Neural progenitor cell (in vitro differentiated cells): Measurements from ENCODE around the gene C20orf141. TPM values are rescaled to one million over a fixed set of nuclear protein-coding genes. Genes with fewer than 3 reads are reported as not detected.
"Not testable (repeated sequence)": the region's sequence is repeated elsewhere in the genome, so short reads cannot be mapped to it uniquely, and the experiment has no call there.

Experiments
- DNase-seq: peaks from one replicate; pipeline ENCODE4 v3.0.0-alpha.2; 2016; ENCODE audit warnings: low spot score
- H2AFZ ChIP-seq: fragments of 200-600 bp; sonication (generic); replicated peaks from 2 replicates; pipeline ENCODE4 v1.6.1; 2016; ENCODE audit warnings: antibody characterized with exemption
- H3F3A ChIP-seq: fragments of 200-600 bp; sonication (generic); 2 replicates; pipeline ENCODE4 v1.6.1; 2016; ENCODE audit warnings: antibody characterized with exemption, low read depth
- H3K27ac ChIP-seq: fragments of 200-600 bp; sonication (generic); 2 replicates; pipeline ENCODE4 v1.5.1; 2016; ENCODE audit warnings: mild to moderate bottlenecking
- H3K27me3 ChIP-seq: fragments of 200-600 bp; sonication (generic); 2 replicates; pipeline ENCODE4 v1.6.1; 2016; ENCODE audit warnings: mild to moderate bottlenecking, moderate library complexity
- H3K36me3 ChIP-seq: fragments of 200-600 bp; sonication (generic); 2 replicates; pipeline ENCODE4 v1.5.1; 2016
- H3K4me1 ChIP-seq: fragments of 200-600 bp; sonication (generic); 2 replicates; pipeline ENCODE4 v1.6.1; 2016; ENCODE audit warnings: mixed run types
- H3K4me2 ChIP-seq: fragments of 200-600 bp; sonication (generic); 2 replicates; pipeline ENCODE4 v1.6.1; 2016
- H3K4me3 ChIP-seq: fragments of 200-600 bp; sonication (generic); 2 replicates; pipeline ENCODE4 v1.5.1; 2016
- H3K79me2 ChIP-seq: fragments of 200-600 bp; sonication (generic); 2 replicates; pipeline ENCODE4 v1.6.1; 2016; ENCODE audit warnings: low read depth
- H3K9ac ChIP-seq: fragments of 200-600 bp; sonication (generic); 2 replicates; pipeline ENCODE4 v1.6.1; 2016
- H3K9me3 ChIP-seq: fragments of 200-600 bp; sonication (generic); 2 replicates; pipeline ENCODE4 v1.5.1; 2016; ENCODE audit warnings: low read depth
- H4K20me1 ChIP-seq: fragments of 200-600 bp; sonication (generic); 2 replicates; pipeline ENCODE4 v1.6.1; 2016; ENCODE audit warnings: low read depth
- H3K27ac Mint-ChIP-seq: 3 replicates; pipeline ENCODE4 v1.8.0; 2021; ENCODE audit warnings: mixed read lengths
- H3K27me3 Mint-ChIP-seq: 2 replicates; pipeline ENCODE4 v1.8.0; 2022; ENCODE audit warnings: low read depth, mild to moderate bottlenecking, inconsistent platforms, moderate library complexity, mixed read lengths; ENCODE audit not compliant: insufficient read depth
- H3K36me3 Mint-ChIP-seq: 3 replicates; pipeline ENCODE4 v1.8.0; 2021; ENCODE audit warnings: mixed read lengths
- H3K4me1 Mint-ChIP-seq: 3 replicates; pipeline ENCODE4 v1.8.0; 2021; ENCODE audit warnings: mixed read lengths
- H3K4me3 Mint-ChIP-seq: 3 replicates; pipeline ENCODE4 v1.8.0; 2021; ENCODE audit warnings: mild to moderate bottlenecking, moderate library complexity, mixed read lengths
- H3K9me3 Mint-ChIP-seq: 3 replicates; pipeline ENCODE4 v1.8.0; 2020; ENCODE audit warnings: mixed read lengths
- CTCF ChIP-seq: fragments of 200-600 bp; sonication (generic); IDR thresholded peaks from 2 replicates; pipeline ENCODE4 v1.5.1; 2017; ENCODE audit warnings: antibody characterized with exemption, mild to moderate bottlenecking
- EZH2 ChIP-seq: fragments of 200-600 bp; sonication (generic); IDR thresholded peaks from 2 replicates; pipeline ENCODE4 v1.6.1; 2017; ENCODE audit warnings: antibody characterized with exemption, mild to moderate bottlenecking, moderate library complexity
- EZH2phosphoT487 ChIP-seq: fragments of 200-600 bp; sonication (generic); IDR thresholded peaks from 2 replicates; pipeline ENCODE4 v1.6.1; 2017; ENCODE audit warnings: antibody characterized with exemption
- total RNA-seq: library from RNA; depleted of rRNA; stranded (reverse); fragments of >200 nt; gene quantifications from 2 replicates; pipeline ENCODE4 v1.2.3, GENCODE V29; 2015; ENCODE audit warnings: low replicate concordance

Gene C20orf141, protein sequence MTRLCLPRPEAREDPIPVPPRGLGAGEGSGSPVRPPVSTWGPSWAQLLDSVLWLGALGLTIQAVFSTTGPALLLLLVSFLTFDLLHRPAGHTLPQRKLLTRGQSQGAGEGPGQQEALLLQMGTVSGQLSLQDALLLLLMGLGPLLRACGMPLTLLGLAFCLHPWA
- not detected in 2 replicates for total RNA-seq

DNA sequence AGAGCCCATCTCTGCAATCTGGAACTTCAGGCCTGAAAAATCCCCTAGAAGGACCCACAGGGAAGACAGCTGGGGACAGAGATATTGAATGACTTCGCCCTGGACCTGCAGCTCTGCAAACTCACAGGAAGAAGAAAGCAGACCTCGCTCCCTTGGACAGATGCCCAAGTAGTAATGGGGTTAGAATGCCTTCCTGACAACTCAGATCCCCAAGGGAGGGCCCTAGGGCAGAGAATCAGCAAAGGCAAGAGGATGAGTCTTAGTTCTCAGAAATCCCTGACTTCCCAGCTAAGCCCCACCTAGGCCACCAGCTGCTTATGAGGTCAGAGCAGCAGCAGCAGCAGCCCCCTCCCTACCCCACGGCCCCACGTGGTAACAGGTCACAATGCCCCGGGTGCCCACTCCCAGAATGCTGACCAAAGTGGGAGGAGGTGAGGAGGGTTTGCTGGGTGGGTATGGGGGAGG is at the start of gene C20orf141:
Gene C20orf141 (plus strand): TSS at position 401 of the 465 bp plus-strand sequence. CDS start 198 bp downstream, outside the sequence.
- H3K9me3 Mint-ChIP-seq, result peaks cover 25% of the 10 kb centered on the region
- no peak within 1 kb of the TSS for H3K9ac ChIP-seq
- H4K20me1 ChIP-seq, result no peaks in the 10 kb centered on the region
- H2AFZ ChIP-seq, result no peak within 1 kb of the TSS
- peaks cover 4% of the 10 kb centered on the region for H3K4me1 Mint-ChIP-seq
- TF ChIP-seq CTCF (no peak), EZH2phosphoT487 (no peak), EZH2 (no peak)
- H3K4me3 ChIP-seq, result no peak within 1 kb of the TSS
- no peak within 1 kb of the TSS for H3K4me3 Mint-ChIP-seq
- no peak within 1 kb of the TSS for H3K4me2 ChIP-seq
- H3K36me3 Mint-ChIP-seq, result no peaks in the 10 kb centered on the region
- H3K36me3 ChIP-seq, result no peaks in the 10 kb centered on the region
- H3K27ac Mint-ChIP-seq, result no peak within 1 kb of the TSS
- no peak for DNase-seq
- peaks cover under 1% of the 10 kb centered on the region for H3F3A ChIP-seq
- H3K27ac ChIP-seq, result no peak within 1 kb of the TSS
- H3K27me3 ChIP-seq, result peaks cover 30% of the 10 kb centered on the region
- H3K9me3 ChIP-seq, result no peaks in the 10 kb centered on the region
- H3K4me1 ChIP-seq, result peaks cover 3% of the 10 kb centered on the region
- peaks cover 21% of the 10 kb centered on the region for H3K27me3 Mint-ChIP-seq
- H3K79me2 ChIP-seq, result no peaks in the 10 kb centered on the region

DNA sequence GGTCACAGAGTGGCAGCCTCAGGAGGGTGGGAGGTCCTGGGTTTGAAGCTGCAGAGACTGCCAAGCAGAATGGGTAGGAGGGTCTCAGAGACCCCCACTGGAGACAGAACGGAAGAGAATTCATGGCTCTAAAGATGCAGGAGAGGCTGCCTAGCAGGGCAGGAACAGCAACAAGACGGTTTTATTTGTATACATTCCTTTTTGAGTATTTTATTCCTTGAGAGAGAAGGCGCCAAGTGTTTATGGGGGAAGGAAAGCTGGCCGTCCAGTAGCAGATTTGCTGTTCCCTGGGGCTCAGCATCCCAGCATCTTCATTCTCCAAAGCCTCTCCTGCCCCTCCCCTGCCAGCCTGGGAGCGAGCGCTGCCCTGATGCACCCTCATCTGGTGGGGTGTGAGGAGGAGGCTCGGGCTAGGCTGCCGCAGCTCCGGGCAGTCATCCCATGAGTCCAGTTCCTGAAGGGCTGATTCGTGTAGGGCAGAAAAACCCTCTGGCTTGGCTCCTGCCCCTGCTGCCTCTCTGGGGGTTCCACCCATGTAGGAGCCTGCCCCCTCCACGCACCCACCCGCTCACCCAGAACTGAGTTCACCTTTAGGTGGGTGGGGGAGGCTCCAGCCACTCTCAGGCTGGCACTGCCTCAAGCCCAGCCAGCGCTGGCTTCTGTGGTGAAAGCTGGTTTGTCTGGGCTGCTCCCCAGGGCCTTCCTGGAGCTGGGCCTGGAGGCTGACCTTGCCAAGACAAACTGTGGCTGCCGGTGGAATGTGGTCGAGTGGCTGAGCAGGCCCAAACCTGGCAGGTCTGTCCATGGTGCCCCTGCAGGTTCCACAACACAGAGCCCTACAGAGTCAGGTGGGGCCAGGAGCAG is 46.8 kb upstream of the C20orf141 start:
- Mint-ChIP-seq H3K4me1 (no peaks in the 10 kb centered on the region), H3K36me3 (no peaks in the 10 kb centered on the region), H3K9me3 (no peaks in the 10 kb centered on the region), H3K27me3 (peaks cover 2% of the 10 kb centered on the region), H3K4me3 (no peak overlapping the region), H3K27ac (no peak overlapping the region)
- H3K27me3 ChIP-seq, result no peaks in the 10 kb centered on the region
- H3K4me2 ChIP-seq, result no peak overlapping the region
- DNase-seq, result no peak
- no peak overlapping the region for H2AFZ ChIP-seq
- no peaks in the 10 kb centered on the region for H3K36me3 ChIP-seq
- H3K9ac ChIP-seq, result no peak overlapping the region
- no peak for TF ChIP-seq CTCF
- TF ChIP-seq EZH2, result no peak
- no peak for TF ChIP-seq EZH2phosphoT487
- no peaks in the 10 kb centered on the region for H3K9me3 ChIP-seq
- no peak overlapping the region for H3K27ac ChIP-seq
- no peaks in the 10 kb centered on the region for H3F3A ChIP-seq
- H3K79me2 ChIP-seq, result no peaks in the 10 kb centered on the region
- no peak overlapping the region for H3K4me3 ChIP-seq
- H4K20me1 ChIP-seq, result no peaks in the 10 kb centered on the region
- peaks cover under 1% of the 10 kb centered on the region for H3K4me1 ChIP-seq

DNA sequence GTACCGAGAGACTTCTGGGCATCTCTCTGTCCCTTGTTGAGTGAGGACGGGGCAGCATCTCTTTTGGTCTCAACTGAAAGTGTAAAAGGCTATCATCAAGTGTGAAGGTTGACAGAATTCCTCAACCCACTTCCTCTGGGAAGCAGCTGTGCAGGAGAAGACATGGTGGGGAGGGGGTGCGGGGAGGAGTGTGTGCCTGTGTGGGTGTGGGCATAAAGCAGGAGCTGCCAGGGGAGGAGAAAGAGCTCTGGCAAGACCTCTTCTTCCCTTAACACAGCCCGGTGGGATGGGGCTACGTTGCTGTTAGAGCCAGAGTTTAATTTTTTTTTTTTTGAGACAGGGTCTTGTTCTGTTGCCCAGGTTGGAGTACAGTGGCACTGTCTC is 46.2 kb upstream of the C20orf141 start:
- no peak for TF ChIP-seq CTCF
- TF ChIP-seq EZH2, result no peak
- no peak for TF ChIP-seq EZH2phosphoT487
- Histone ChIP-seq H3K79me2 (no peaks in the 10 kb centered on the region), H3K4me3 (no peak overlapping the region), H2AFZ (no peak overlapping the region), H3K9me3 (no peaks in the 10 kb centered on the region), H4K20me1 (no peaks in the 10 kb centered on the region), H3K27ac (no peak overlapping the region), H3K36me3 (no peaks in the 10 kb centered on the region), H3K4me1 (no peaks in the 10 kb centered on the region), H3K27me3 (no peaks in the 10 kb centered on the region), H3K4me2 (no peak overlapping the region), H3K9ac (no peak overlapping the region), H3F3A (no peaks in the 10 kb centered on the region)
- Mint-ChIP-seq H3K36me3 (no peaks in the 10 kb centered on the region), H3K4me3 (no peak overlapping the region), H3K27me3 (peaks cover 2% of the 10 kb centered on the region), H3K27ac (no peak overlapping the region), H3K9me3 (no peaks in the 10 kb centered on the region), H3K4me1 (no peaks in the 10 kb centered on the region)
- no peak for DNase-seq

DNA sequence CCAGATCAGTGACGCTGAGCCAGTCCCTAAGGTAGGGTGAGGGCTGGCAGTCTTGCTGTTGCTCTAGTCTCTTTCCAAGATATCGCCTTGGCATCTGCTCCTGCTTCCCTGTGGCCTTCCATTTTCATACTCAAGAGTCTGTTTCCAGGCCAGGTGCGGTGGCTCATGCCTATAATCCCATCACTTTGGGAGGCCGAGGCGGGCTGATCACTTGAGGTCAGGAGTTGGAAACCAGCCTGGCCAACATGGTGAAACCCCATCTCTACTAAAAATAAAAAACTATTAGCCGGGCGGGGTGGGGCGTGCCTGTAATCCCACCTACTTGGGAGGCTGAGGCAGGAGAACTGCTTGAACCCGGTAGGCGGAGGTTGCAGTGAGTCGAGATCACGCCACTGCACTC is 44.7 kb upstream of the C20orf141 start:
- H3K27ac ChIP-seq, H3K4me1 ChIP-seq, H3K36me3 ChIP-seq, H3K36me3 Mint-ChIP-seq, H3K27ac Mint-ChIP-seq, H2AFZ ChIP-seq, H4K20me1 ChIP-seq, H3K4me3 Mint-ChIP-seq, H3F3A ChIP-seq, H3K9ac ChIP-seq, H3K9me3 Mint-ChIP-seq, H3K9me3 ChIP-seq, DNase-seq, H3K4me3 ChIP-seq, H3K79me2 ChIP-seq, H3K4me2 ChIP-seq, H3K4me1 Mint-ChIP-seq, H3K27me3 ChIP-seq, H3K27me3 Mint-ChIP-seq: not testable (repeated sequence)
